Loucy (cell line): ENCODE results near the gene C11orf42.
A peak's percentile ranks its signal among the peaks of the same experiment; 100 is the strongest.

Experiments
- H2AFZ ChIP-seq: fragments of 200-600 bp; sonication (generic); 2 replicates; pipeline ENCODE4 v1.6.0; 2016; ENCODE audit warnings: antibody characterized with exemption, mild to moderate bottlenecking, low read length, moderate library complexity
- H3F3A ChIP-seq: fragments of 200-600 bp; 2 replicates; pipeline ENCODE4 v1.6.0; 2016; ENCODE audit warnings: antibody characterized with exemption, low read depth, mild to moderate bottlenecking
- H3K27me3 ChIP-seq: fragments of 200-600 bp; sonication (generic); 2 replicates; pipeline ENCODE4 v1.6.1; 2014; ENCODE audit warnings: low read length, mild to moderate bottlenecking; ENCODE audit not compliant: insufficient read depth, poor library complexity, severe bottlenecking
- H3K36me3 ChIP-seq: fragments of 200-600 bp; sonication (generic); 2 replicates; pipeline ENCODE4 v1.6.1; 2016; ENCODE audit warnings: low read length; ENCODE audit not compliant: insufficient read depth
- H3K4me1 ChIP-seq: fragments of 200-600 bp; sonication (generic); 2 replicates; pipeline ENCODE4 v1.5.1; 2014; ENCODE audit warnings: low read length, mild to moderate bottlenecking; ENCODE audit not compliant: insufficient read depth, poor library complexity, severe bottlenecking
- H3K4me2 ChIP-seq: fragments of 200-600 bp; sonication (generic); 2 replicates; pipeline ENCODE4 v1.6.0; 2014; ENCODE audit warnings: antibody characterized with exemption, low read length, low read depth, mild to moderate bottlenecking; ENCODE audit not compliant: poor library complexity, severe bottlenecking
- H3K4me3 ChIP-seq: fragments of 200-600 bp; sonication (generic); 2 replicates; pipeline ENCODE4 v1.5.1; 2014; ENCODE audit warnings: low read length, mild to moderate bottlenecking, mixed read lengths; ENCODE audit not compliant: poor library complexity, severe bottlenecking
- H3K79me2 ChIP-seq: fragments of 200-600 bp; sonication (generic); 2 replicates; pipeline ENCODE4 v1.6.1; 2014; ENCODE audit warnings: low read length; ENCODE audit not compliant: insufficient read depth
- H3K9ac ChIP-seq: fragments of 200-600 bp; sonication (generic); 2 replicates; pipeline ENCODE4 v1.6.0; 2014; ENCODE audit warnings: mild to moderate bottlenecking, low read depth, low read length, moderate library complexity; ENCODE audit not compliant: poor library complexity, severe bottlenecking
- H3K9me2 ChIP-seq: fragments of 200-600 bp; sonication (generic); replicated peaks from 2 replicates; pipeline ENCODE4 v1.6.1; 2016; ENCODE audit warnings: low read depth, low read length, mixed read lengths
- H3K9me3 ChIP-seq: fragments of 200-600 bp; sonication (generic); 2 replicates; pipeline ENCODE4 v1.6.1; 2014; ENCODE audit warnings: mild to moderate bottlenecking, antibody characterized with exemption, low read length, low read depth; ENCODE audit not compliant: insufficient read depth
- H4K20me1 ChIP-seq: fragments of 200-600 bp; sonication (generic); 2 replicates; pipeline ENCODE4 v1.6.0; 2014; ENCODE audit warnings: antibody characterized with exemption, low read length, mild to moderate bottlenecking; ENCODE audit not compliant: insufficient read depth, poor library complexity, severe bottlenecking
- EZH2phosphoT487 ChIP-seq: fragments of 200-600 bp; IDR thresholded peaks from 2 replicates; pipeline ENCODE4 v1.6.1; 2018; ENCODE audit warnings: antibody characterized with exemption, mild to moderate bottlenecking, moderate library complexity, borderline replicate concordance
- TF ChIP-seq, protein P1 (sequence below): fragments of 200-600 bp; sonication (generic); conservative IDR thresholded peaks from 2 replicates; pipeline ENCODE4 v1.5.1; 2014; ENCODE audit warnings: mild to moderate bottlenecking, antibody characterized with exemption, low read length

C11orf42 gene

DNA sequence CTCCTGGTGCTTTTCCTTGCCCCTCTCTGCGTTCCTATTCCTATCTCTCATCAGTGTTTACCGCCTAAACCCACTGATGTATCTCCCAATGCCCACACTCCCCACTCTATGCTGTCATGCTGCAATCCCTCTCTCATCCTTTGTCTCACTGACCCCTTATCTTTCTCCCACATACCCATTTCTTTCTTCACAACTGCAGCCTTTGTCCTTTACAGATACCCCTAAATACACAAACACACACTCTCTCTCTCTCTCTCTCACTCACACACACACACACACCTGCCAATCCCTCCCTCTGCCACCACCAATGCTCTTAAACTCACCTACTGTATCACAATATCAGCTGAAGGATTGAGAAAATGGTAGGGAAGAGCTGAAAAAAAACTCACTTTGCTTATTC is 29.9 kb upstream of the C11orf42 start:
- Histone ChIP-seq H3K9me2 (no peaks in the 10 kb centered on the region), H3K4me1 (no peaks in the 10 kb centered on the region), H3K9me3 (no peaks in the 10 kb centered on the region), H4K20me1 (no peaks in the 10 kb centered on the region), H3K9ac (no peak overlapping the region), H3K36me3 (no peaks in the 10 kb centered on the region), H3K27me3 (no peaks in the 10 kb centered on the region), H3K79me2 (no peaks in the 10 kb centered on the region), H3K4me2 (no peak overlapping the region), H3K4me3 (no peak overlapping the region), H2AFZ (no peak overlapping the region), H3F3A (no peaks in the 10 kb centered on the region)
- TF ChIP-seq EZH2phosphoT487, result no peak
- TF ChIP-seq, protein P1, sequence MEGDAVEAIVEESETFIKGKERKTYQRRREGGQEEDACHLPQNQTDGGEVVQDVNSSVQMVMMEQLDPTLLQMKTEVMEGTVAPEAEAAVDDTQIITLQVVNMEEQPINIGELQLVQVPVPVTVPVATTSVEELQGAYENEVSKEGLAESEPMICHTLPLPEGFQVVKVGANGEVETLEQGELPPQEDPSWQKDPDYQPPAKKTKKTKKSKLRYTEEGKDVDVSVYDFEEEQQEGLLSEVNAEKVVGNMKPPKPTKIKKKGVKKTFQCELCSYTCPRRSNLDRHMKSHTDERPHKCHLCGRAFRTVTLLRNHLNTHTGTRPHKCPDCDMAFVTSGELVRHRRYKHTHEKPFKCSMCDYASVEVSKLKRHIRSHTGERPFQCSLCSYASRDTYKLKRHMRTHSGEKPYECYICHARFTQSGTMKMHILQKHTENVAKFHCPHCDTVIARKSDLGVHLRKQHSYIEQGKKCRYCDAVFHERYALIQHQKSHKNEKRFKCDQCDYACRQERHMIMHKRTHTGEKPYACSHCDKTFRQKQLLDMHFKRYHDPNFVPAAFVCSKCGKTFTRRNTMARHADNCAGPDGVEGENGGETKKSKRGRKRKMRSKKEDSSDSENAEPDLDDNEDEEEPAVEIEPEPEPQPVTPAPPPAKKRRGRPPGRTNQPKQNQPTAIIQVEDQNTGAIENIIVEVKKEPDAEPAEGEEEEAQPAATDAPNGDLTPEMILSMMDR, result no peak

DNA sequence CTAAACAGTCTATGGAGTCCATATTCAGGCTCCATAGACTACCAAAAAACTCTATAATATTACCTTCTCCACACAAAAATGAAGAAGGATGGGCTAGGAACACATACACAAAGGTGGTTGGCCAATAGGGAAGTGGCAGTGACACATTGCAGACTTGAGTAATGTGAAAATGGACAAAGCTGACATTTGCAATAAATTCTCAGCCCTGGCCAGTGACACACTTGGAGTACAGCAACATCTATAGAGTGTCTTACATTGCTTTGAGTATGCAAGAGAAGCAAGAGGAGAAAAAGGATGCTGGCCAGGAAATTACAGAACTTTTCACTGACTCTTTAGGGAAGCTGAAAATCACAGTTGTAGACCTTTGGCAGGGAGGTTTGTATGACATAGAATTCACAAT is 13.6 kb upstream of the C11orf42 start:
- no peaks in the 10 kb centered on the region for H3F3A ChIP-seq
- TF ChIP-seq, protein P1, result no peak
- TF ChIP-seq EZH2phosphoT487, result no peak
- no peaks in the 10 kb centered on the region for H3K36me3 ChIP-seq
- no peak overlapping the region for H3K9ac ChIP-seq
- no peak overlapping the region for H2AFZ ChIP-seq
- H3K79me2 ChIP-seq, result no peaks in the 10 kb centered on the region
- H3K9me2 ChIP-seq, result no peaks in the 10 kb centered on the region
- H4K20me1 ChIP-seq, result no peaks in the 10 kb centered on the region
- H3K9me3 ChIP-seq, result no peaks in the 10 kb centered on the region
- peaks cover 8% of the 10 kb centered on the region for H3K4me1 ChIP-seq
- H3K4me2 ChIP-seq, result no peak overlapping the region
- no peaks in the 10 kb centered on the region for H3K27me3 ChIP-seq
- no peak overlapping the region for H3K4me3 ChIP-seq

DNA sequence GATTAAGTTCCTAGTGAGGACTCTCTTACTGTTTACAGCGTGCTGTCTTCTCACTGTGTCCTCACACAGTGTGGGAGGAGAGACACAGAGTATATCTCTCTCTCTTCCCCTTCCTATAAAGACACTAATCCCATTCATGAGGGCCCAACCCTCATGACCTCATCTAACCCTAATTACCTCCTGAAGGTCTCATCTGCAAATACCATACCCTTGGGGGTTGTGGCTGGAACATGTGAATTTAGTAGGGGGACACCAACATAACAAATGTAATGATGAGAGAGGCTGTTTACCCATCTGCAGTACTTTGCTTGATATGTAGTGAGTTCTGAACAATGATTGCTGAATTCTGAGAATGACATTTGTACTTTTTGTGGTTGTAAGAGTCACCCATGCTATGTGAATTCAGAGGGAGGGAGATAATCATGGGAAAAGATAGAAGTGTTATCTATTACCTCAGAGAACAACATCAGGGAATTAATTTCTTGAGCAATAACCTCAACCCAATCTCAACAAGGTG is 11.2 kb upstream of the C11orf42 start:
- Histone ChIP-seq H3K27me3 (no peaks in the 10 kb centered on the region), H3K4me2 (no peak overlapping the region), H3K36me3 (no peaks in the 10 kb centered on the region), H3K9me3 (no peaks in the 10 kb centered on the region), H3K4me1 (peaks cover 9% of the 10 kb centered on the region), H3K9ac (no peak overlapping the region), H2AFZ (no peak overlapping the region), H3K79me2 (no peaks in the 10 kb centered on the region), H3K4me3 (no peak overlapping the region), H3F3A (no peaks in the 10 kb centered on the region), H3K9me2 (no peaks in the 10 kb centered on the region), H4K20me1 (no peaks in the 10 kb centered on the region)
- no peak for TF ChIP-seq EZH2phosphoT487

DNA sequence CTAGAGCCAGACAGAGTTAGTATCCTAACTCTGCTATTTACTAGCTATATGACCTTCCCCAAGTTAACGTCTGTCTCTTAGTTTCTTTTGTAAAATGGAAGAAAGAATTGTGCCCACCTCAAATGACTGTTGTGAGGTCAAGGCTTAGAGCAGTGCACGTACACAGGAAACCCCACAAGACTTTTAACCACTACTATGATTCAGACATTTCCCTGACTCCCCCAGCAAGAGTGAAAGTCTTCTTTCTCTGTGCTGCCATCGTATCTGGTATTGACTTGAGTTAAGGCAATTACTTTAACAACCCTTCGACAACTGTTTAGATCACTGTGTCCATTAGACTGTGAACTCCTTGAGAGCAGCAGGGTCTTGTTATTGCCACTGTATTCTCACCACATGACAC is 9.0 kb upstream of the C11orf42 start:
- Histone ChIP-seq H2AFZ (no peak overlapping the region), H3K4me1 (peaks cover 9% of the 10 kb centered on the region), H3K4me3 (no peak overlapping the region), H3K36me3 (no peaks in the 10 kb centered on the region), H4K20me1 (no peaks in the 10 kb centered on the region), H3F3A (no peaks in the 10 kb centered on the region), H3K9me3 (no peaks in the 10 kb centered on the region), H3K79me2 (no peaks in the 10 kb centered on the region), H3K9me2 (no peaks in the 10 kb centered on the region), H3K4me2 (peak overlapping the region; percentile 28), H3K9ac (no peak overlapping the region), H3K27me3 (no peaks in the 10 kb centered on the region)
- no peak for TF ChIP-seq EZH2phosphoT487
- TF ChIP-seq, protein P1, result no peak
